ENCODE measurements around the gene DDB1.

Gene DDB1

GRCh38 chr11:61297341-61297740 is 35.6 kb downstream of the DDB1 start:
- no peak for DNase-seq (ENCODE audit: low read depth in 2 of 2)

DNA sequence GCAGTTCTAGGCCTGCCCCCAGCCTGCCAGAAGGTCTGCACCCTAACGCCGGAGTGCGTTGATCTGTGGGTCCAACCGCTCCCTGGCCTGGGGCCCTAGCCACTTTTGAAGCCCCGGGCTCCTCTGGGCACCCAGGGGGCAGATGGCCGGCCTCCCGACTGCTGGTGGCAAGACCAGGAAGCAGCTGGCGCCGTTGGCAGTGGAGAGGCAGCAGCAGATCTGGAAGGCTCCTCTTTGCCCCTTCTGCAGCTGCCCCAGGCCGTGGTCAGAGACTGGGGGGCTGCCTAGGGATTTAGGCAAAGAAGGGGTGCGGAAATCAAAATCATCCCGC is 37.3 kb downstream of the DDB1 start:
- DNase-seq (ENCODE audit: low read depth in 2 of 2) = no peak

DNA sequence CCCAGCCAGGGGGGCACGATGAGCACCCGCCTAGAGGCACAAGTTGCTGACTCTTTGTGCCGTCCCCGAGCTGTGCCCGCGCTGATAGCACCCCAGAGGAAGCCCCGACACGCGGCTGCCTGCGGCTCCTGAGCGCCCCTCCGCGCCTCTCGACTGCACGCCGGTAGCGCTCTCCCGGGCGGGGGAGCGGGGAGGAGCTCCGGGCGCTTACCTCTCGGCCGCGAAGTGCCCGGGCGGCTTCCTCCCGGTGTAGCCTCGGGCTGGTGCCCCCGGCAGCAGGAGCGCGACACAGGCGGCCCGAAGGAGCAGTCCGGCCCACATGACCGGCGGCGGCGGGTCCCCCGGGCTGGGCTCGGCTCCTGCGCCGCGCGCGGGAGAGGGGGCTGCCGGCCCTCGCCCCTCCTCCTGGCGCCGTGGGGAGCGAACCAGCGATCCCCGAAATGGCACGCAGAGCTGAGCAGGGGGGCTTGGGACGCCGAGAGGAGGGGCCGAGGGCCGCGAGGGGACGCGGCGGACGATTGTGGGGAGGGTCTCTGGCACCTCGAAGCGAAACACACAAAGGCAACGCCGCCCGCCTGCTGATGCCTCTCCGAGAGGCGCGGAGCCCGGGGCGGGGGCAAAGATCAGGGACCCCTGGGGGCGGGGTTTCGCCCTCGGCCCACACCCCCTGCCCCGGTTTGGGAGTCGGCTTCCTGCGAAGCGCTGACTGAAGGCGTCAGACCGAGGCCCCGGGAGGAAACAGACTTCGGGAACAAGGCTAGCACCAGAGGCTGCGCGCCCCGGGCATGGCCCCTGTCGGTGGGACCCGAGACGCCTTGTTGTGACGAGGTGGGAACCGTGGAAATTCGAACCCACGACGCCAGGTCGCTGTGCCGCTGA is 37.9 kb downstream of the DDB1 start, which contains the start of gene VWCE:
Gene VWCE (minus strand): TSS at position 600 of the 879 bp plus-strand sequence. CDS start 279 bp downstream, at position 321.
- DNase-seq (ENCODE audit: low read depth in 2 of 2) = no peak

- DNase-seq (ENCODE audit: low read depth in 2 of 2) = no peak
Measured at GRCh38 chr11:61293867-61294716, 38.8 kb downstream of the DDB1 start.

- DNase-seq (ENCODE audit: low read depth in 2 of 2) = no peak
Measured at GRCh38 chr11:61292356-61292755, 40.5 kb downstream of the DDB1 start.

- no peak for DNase-seq (ENCODE audit: low read depth in 2 of 2)
Measured at GRCh38 chr11:61290905-61291690, 41.8 kb downstream of the DDB1 start.

- DNase-seq (ENCODE audit: low read depth in 2 of 2) = no peak
Measured at GRCh38 chr11:61287338-61287977, 45.4 kb downstream of the DDB1 start.

DNA sequence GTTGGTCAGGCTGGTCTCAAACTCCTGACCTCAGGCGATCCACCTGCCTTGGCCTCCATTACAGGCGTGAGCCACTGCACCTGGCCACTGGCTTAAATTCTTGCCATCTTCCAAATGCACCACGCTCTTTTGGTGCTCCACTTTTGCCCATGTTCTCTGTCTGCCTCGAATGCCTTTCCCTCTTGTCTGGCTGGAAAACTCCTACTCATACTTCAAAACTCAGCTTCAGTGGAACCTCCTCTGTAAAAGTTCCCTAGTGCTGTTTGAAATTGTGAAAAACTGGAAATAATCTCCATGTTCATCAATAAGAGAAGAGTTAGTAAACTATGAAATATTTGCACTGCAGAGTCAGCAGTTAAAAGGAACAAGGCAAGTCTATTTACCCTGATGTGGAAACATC is 49.3 kb downstream of the DDB1 start:
- no peak for DNase-seq (ENCODE audit: low read depth in 2 of 2)

DNA sequence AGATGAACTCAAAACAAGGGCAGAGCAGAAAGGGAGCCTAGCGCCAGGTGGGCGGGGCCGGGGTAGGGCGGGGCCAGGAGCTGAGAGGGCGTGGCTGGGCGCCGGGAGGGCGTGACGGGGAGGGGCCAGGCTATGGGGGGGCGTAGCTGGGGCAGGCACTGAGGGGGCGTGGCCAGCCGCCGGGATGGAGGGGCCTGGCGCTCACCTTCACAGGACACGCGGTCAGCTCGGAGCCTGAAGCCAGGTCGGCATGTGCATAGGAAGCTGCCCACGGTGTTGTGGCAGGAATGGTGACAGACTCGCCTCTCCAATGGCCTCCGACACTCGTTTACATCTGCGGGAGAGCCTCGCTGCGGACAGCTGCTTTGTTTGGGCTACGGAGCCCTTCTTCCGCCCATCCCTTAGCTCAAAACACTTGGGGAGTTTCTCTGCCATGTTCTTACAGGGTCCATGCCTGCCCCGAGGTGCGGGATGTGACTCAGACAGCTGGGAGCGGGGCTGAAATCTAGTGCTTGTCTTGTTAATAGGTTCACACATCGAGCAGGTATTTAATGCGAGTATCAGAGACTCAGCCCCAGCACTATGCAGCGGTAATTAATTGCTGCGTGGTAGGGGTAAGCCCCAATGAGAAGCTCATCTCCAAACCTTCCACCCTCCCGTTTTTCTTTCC is 51.2 kb downstream of the DDB1 start:
- no peak for DNase-seq (ENCODE audit: low read depth in 2 of 2)

DNA sequence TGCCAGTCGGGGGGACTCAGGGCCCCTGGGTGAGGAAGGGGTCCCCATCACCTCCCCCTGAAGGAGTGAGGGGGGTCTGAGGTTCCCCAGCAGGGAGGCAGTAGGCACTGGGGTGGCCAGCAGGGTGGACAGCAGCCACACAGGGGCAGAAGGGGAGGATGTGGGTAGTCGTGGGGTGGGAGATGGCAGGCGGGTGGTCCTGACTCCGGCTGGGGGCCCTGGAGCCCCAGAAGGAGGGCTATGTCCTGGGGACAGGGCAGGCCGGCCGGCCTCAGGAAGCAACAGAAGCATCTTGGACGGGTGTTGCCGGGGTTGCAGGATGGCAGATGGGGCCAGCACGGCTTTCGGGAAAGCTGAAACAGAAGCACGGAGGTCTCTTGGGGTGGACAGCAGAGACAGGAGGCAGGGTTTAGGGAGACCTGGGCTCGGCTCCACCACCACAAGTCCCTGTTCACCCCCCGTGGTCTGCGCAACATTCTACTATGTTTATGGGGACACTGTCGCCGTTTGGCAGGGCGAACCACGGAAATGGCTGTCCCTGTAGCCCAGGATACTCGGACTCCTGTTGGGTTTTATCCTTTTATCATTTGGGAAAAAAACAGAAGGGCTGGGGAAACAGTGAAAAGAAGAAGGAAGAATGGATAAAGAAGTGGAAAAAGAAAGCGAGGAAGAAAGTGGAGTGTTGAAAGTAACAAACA is 51.9 kb downstream of the DDB1 start:
- DNase-seq (ENCODE audit: low read depth in 2 of 2) = no peak

- DNase-seq (ENCODE audit: low read depth in 2 of 2) = no peak
Measured at GRCh38 chr11:61279934-61280659, 52.8 kb downstream of the DDB1 start.

DNA sequence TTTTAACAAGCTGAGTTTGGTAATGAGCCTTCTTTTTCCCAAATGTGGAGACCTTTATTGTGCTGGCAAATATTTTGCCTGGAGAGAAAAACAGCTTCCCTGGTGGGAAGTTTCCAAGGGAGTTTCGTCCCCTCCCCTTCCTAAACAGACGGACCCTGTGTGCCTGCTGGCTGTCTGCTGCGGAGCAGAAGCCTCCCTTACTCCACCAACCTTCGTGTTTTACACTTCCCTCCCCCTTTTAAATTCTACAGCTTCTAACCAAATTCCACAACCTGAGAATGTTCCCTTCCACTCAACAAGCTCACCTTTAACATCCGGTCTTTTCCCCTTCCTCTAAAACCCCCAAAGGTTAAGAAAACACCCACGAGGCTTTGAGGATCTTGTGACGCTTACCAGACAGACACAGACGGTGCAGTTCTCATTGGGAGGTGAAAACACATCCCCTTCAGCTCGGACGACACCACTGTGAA is 54.9 kb downstream of the DDB1 start:
- no peak for DNase-seq (ENCODE audit: low read depth in 2 of 2)

DNA sequence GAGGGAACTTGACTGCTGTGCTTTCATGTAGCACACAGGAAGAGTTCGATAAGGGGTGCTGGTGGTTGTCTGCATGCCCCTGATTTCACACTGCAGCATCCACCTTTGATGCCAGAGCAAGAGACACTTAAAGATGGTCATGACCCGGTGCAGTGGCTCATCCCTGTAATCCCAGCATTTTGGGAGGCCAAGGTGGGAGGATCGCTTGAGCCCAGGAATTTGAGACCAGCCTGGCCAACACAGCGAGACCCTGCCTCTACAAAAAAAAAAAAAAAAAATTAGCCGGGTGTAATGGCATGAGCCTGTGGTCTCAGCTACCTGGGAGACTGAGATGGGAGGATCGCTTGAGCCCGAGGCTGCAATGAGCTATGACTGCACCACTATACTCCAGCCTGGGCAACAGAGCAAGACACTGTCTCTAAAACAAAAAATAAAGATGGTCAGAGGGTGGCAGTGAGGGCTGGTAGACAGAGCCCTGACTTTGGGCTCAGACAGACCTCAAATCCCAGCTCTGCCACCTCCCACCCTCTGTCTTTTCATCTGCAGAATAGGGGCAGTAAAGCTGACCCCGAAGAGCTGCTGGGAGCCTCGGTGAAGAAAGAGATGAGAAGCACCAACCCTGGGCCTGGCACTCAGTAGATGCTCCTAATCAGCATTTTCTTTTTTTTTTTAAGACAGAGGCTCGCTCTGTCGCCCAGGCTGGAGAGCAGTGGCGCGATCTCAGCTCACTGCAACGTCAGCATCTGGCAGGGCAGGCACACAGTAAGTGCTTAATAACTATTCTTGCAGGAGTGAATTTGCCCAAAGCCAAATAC is 55.5 kb downstream of the DDB1 start:
- DNase-seq (ENCODE audit: low read depth in 2 of 2) = no peak

- no peak for DNase-seq (ENCODE audit: low read depth in 2 of 2)
Measured at GRCh38 chr11:61275191-61275590, 57.7 kb downstream of the DDB1 start.

DNA sequence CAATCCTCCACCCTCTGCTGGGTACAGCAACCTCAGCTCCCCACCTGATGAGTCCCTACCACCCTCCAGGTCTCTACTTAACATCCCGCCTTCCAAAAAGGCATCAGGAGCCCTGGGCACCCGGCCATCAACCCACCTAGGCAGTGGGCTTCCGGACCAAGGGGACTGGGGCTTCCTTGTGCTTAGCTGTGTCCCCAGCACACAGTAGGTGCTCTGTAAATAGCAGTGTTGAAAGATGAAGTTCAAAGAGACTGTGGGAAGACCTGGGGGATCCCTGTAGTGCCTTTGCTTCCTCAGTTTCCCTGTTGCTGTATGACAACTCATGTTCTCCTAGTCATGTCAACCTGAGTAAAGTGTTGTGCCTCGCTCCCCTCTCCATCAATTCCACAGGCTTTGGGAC is 58.8 kb downstream of the DDB1 start:
- no peak for DNase-seq (ENCODE audit: low read depth in 2 of 2)

- no peak for DNase-seq (ENCODE audit: low read depth in 2 of 2)
Measured at GRCh38 chr11:61273178-61274078, 59.5 kb downstream of the DDB1 start.

- no peak for DNase-seq (ENCODE audit: low read depth in 2 of 2)
Measured at GRCh38 chr11:61272731-61273130, 60.2 kb downstream of the DDB1 start.

All from fibroblast of skin of left quadriceps (primary cell).